HG03354 (cell line): ENCODE data around the gene USP11.

Experiments used
- ATAC-seq: cut with Tn5 transposase; IDR thresholded peaks from one replicate; pipeline ENCODE4 v1.9.1; 2021; ENCODE audit warnings: mild to moderate bottlenecking; ENCODE audit not compliant: unreplicated experiment, poor library complexity, severe bottlenecking

The USP11 gene

DNA sequence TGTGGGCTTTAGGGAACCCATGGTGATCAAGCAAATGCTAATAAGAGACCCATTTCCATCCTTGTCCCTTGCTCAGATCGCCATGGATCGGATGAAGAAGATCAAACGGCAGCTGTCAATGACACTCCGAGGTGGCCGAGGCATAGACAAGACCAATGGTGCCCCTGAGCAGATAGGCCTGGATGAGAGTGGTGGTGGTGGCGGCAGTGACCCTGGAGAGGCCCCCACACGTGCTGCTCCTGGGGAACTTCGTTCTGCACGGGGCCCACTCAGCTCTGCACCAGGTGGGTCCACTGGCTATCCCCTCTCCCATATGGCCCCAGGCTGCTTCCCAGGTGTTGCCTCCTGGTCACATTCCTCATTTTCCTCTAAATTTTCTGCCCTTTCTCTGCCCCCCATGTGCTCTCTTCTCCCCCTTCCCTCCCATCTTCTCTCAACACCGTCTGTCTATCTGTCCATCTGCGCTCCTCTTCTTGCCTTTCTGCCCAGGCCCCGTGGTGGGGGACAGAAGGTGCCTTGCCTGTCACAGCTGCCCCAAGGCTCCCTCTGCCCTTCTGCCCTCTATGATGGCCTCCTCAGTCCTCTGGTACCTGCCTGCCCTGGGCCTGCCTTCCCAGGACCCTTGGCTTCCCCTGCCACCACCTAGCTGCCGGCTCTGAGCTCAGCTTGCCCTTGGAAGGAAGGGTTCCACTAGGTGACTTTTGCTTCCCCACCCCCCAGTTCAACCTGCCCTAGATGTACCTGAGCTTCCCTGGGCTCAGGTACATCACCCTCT lies 9.1 kb upstream of the USP11 start:
- ATAC-seq: no peak

DNA sequence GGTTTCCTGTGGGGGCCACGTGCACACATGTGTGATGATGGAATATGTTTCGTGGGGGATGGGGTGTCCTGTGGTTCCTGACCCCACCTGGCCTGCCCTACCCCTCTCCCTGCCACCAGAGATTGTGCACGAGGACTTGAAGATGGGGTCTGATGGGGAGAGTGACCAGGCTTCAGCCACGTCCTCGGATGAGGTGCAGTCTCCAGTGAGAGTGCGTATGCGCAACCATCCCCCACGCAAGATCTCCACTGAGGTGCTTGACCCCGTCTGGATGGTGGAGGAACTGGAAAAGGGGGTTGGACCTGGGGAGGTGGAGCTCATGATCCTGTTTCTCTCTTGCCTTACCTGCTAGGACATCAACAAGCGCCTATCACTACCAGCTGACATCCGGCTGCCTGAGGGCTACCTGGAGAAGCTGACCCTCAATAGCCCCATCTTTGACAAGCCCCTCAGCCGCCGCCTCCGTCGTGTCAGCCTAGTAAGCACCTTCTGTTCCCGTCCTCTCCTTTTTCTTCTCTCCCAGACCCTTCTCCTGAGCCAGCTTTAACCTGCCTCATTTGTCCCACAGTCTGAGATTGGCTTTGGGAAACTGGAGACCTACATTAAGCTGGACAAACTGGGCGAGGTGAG lies 8.4 kb upstream of the USP11 start:
- ATAC-seq: no peak

- ATAC-seq: no peak
Measured at GRCh38 chrX:47224896-47225290, 7.9 kb upstream of the USP11 start.

DNA sequence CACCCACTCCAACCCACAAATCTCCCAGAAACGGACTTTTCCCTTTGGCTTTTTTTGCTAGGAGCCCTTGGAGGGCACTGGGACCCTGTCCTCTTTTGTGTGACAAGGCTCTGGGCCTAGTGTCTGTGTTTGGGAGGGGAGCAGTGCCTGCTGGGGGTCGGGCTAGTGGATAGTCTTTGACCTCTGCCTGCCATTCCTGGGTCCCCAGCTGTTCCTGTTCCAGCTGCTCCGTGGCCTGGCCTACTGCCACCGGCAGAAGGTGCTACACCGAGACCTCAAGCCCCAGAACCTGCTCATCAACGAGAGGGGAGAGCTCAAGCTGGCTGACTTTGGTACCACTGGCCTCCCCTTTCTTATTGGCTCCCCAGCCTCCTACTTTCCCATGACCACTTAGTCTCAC lies 6.7 kb upstream of the USP11 start:
- ATAC-seq: no peak

DNA sequence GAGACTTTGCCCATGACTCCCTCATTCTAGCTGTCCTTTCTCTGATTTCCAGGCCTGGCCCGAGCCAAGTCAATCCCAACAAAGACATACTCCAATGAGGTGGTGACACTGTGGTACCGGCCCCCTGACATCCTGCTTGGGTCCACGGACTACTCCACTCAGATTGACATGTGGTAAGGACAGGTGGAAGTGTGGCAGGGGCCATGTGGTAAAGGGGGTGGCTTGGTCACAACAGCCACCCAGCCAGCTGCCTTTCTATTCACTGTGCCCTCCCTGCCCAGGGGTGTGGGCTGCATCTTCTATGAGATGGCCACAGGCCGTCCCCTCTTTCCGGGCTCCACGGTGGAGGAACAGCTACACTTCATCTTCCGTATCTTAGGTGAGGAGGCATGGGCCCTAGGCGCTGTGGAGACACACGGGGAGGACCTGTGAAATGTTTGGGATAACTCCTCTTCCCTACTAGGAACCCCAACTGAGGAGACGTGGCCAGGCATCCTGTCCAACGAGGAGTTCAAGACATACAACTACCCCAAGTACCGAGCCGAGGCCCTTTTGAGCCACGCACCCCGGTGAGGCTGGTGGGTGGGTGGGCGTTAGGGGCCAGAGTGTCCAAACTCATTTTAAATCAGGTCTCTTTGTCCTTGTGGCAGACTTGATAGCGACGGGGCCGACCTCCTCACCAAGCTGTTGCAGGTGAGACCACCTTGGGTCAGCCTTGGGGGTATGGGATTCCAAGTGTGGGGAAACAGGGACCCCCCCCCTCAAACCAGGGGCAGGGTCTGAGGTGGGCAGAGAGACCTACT lies 6.1 kb upstream of the USP11 start:
- ATAC-seq: no peak

DNA sequence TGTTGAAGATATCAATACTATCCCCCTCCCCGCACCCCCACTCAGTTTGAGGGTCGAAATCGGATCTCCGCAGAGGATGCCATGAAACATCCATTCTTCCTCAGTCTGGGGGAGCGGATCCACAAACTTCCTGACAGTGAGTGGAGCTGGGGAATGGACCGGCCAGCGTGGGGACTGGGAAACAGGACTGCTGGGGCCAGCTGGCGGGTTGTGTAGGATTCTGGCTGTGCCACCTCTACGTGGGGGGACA lies 5.5 kb upstream of the USP11 start:
- no peak for ATAC-seq

DNA sequence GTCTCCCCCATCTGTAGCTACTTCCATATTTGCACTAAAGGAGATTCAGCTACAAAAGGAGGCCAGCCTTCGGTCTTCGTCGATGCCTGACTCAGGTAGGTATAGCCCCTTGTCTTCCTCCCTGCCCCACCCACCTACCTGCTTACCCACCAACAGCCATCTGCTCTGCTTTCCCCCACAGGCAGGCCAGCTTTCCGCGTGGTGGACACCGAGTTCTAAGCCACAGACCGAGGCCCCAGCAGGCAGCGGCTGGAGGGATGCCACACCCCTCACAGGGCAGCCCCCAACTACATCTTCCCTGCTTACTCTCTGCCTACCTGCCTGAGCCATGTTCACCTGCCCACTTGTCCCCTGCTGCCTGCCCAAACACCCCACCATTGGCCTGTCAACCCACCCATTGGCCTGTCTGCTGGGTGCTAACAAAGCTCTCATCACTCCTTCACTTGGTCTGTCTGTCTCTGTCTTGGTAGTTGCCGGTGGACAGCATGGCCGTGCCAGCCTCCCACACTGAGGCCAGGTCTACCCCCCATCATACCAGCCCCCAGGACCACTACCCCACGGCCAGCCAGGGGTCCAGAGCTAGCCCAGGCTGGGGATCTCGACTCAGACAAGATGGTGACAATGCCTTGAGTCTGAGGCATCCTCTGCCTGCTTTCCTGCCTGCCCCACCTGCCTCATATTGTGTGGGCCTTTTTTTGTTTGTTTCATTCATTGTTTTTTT lies 4.1 kb upstream of the USP11 start:
- ATAC-seq: no peak

GRCh38 chrX:47229427-47229826 lies 3.4 kb upstream of the USP11 start:
- no peak for ATAC-seq

GRCh38 chrX:47230136-47230868 lies 2.5 kb upstream of the USP11 start:
- no peak for ATAC-seq

DNA sequence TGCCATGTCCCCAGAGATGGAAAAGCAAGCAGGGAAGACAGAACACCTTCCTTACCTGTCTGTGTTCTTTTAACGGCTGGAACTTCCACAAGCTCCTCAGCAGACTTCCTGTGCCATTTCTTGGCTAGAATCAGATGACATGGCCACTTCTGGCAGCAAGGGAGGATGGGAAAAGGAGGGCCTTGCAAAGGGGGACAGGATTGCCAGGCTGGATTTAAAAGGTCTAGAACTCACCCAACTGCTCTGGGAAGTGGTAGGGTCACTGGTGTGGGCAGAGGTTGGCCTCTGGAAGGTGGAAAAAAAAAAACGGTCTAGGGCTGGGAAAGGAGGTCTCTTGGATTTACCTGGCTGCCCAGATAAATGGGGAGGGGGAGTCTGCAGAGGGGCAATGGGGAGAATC lies 1.6 kb upstream of the USP11 start:
- ATAC-seq: no peak

DNA sequence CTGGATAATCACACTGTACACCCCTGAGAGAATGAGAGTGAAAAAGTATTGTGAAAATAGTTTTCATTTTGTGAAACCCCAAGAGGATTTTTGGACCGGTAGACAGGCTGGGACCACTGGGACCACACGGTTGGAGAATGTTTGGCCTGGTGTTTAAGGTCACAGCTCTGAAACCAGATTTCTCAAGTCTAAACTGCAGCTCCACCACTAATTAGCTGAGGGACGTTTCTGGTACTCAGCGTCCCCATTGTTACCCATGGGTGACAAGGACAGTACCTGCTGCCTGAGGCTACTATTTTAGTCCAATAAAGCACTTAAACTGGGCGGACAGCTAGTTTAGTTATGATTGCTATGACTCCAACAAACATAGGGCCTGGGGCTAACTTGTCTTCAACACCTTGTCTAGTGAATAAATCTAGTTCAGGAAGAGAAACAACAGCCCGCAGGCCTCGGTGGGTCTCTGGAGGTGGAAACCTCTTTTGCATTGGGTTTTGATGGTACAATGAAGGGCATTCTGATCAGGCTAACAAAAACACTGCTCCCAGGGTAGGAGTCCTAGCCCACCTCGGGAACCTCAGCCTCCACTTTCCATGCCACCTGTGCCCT lies 509 bp upstream of the USP11 start:
- ATAC-seq: no peak

GRCh38 chrX:47233333-47234113 lies 714 bp downstream of the USP11 start:
- peak; percentile 86 for ATAC-seq

DNA sequence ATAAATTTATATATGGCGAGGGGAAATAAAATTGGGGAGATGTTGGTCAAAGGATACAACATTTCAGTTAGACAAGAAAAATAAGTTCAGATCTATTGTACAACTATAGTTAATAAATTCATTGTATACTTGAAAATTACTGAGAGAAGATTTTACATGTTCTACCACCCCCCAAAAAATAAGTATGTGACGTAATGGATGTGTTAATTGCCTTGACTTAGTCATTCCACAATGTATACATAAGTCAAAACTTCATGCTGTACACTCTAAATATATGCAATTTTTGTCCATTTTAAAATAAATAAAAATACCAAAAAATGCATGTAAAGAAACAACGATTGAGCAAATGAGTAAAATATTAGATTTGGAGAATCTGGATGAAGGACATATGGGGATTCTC lies 1.8 kb downstream of the USP11 start:
- ATAC-seq: no peak

DNA sequence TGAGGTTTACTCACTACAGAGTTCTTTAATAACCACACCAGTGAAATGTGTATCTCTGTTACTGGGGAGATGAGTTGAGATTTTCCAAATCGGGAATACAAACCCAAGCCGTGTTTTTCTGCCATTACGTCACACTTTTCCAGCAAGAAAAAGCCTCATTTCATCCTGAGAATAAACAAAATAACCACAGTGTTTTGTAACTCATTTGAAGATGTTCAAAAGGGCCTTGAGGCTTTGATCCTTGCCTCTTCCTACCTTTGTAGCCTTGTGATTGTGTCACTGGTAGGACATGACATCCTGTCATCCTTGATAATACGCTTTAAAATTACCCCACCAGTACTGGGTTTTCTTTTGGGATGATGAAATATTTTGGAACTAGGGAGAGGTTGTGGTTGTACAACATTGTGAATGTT lies 2.9 kb downstream of the USP11 start:
- ATAC-seq: no peak

GRCh38 chrX:47239199-47239598 lies 6.4 kb downstream of the USP11 start:
- no peak for ATAC-seq

GRCh38 chrX:47239898-47240545 lies 7.2 kb downstream of the USP11 start:
- no peak for ATAC-seq

DNA sequence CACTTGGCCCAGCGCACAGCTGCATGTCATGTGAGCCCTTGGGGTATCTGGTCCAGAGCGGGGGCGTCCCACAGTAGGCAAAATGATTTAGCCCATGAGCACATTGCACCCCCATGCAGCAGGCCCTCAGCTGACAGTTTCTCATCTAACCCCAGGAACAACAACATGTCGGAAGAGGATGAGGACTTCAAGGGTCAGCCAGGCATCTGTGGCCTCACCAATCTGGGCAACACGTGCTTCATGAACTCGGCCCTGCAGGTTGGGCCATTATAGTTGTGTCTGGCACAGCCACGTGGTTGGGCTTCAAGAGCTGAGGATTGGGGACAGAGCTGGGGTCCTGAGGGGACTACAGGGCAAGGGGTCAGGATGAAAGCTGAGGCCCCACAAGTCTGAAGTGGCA lies 7.8 kb downstream of the USP11 start:
- ATAC-seq: no peak
